Activated CD8-positive, alpha-beta T cell treated with anti-CD3 and anti-CD28 coated beads for 36 hours (primary cell): Measurements from ENCODE around the gene ERF. TPM values are rescaled to one million over a fixed set of nuclear protein-coding genes. Genes with fewer than 3 reads are reported as not detected.
A peak's percentile ranks its signal among the peaks of the same experiment; 100 is the strongest.

Experiments
- ATAC-seq: fragments of 200-7000 bp; cut with Tn5 transposase; one replicate; pipeline ENCODE4 v1.10.0; 2021; ENCODE audit warnings: mild to moderate bottlenecking, moderate library complexity
- CTCF ChIA-PET: fragments of 350-600 bp; sonication (Branson Sonifier 250); formaldehyde crosslinking; loops from one replicate; lab custom pipeline; 2021; ENCODE audit warnings: antibody characterized with exemption; lab: Charles Lee
- POLR2A ChIA-PET: fragments of 350-600 bp; sonication (Branson Sonifier 250); formaldehyde crosslinking; loops from one replicate; lab custom pipeline; 2021; ENCODE audit warnings: antibody characterized with exemption; lab: Charles Lee
- DNase-seq: peaks from one replicate; pipeline ENCODE4 v3.0.0-alpha.2; 2020
- H3K27ac Mint-ChIP-seq: one replicate; pipeline ENCODE4 v1.8.0; 2021; ENCODE audit warnings: mild to moderate bottlenecking, mixed read lengths
- H3K27me3 Mint-ChIP-seq: one replicate; pipeline ENCODE4 v1.8.0; 2021; ENCODE audit warnings: mixed read lengths
- H3K36me3 Mint-ChIP-seq: one replicate; pipeline ENCODE4 v1.8.0; 2021; ENCODE audit warnings: low read depth, mixed read lengths
- H3K4me1 Mint-ChIP-seq: one replicate; pipeline ENCODE4 v1.8.0; 2021; ENCODE audit warnings: low read depth, mixed read lengths
- H3K4me3 Mint-ChIP-seq: one replicate; pipeline ENCODE4 v1.8.0; 2021; ENCODE audit warnings: mild to moderate bottlenecking, moderate library complexity, mixed read lengths
- H3K9me3 Mint-ChIP-seq: one replicate; pipeline ENCODE4 v1.8.0; 2021; ENCODE audit warnings: mixed read lengths
- CTCF ChIP-seq: fragments of 200-600 bp; IDR thresholded peaks from one replicate; pipeline ENCODE4 v1.8.0; 2022; ENCODE audit warnings: antibody characterized with exemption, mild to moderate bottlenecking
- intact Hi-C: fragments of 100-400 bp; cut with micrococcal nuclease; formaldehyde crosslinking; loops from one replicate; pipeline ENCODE4 v1.10.0; 2022
- total RNA-seq, 2 experiments: library from RNA; stranded (reverse); gene quantifications; one replicate each; pipeline ENCODE4 v1.2.3, GENCODE V29; 2021

ERF gene
- total RNA-seq, 2 experiments from 2014 or later, result 60.0 to 69.2 TPM

GRCh38 chr19:42272989-42273406 is 18.1 kb upstream of the ERF start:
- Mint-ChIP-seq H3K4me3 (no peak overlapping the region), H3K27ac (no peak overlapping the region), H3K27me3 (no peaks in the 10 kb centered on the region), H3K36me3 (peaks cover 13% of the 10 kb centered on the region), H3K9me3 (no peaks in the 10 kb centered on the region), H3K4me1 (peaks cover 44% of the 10 kb centered on the region)
- intact Hi-C loops, result no loop called here
- no peak for DNase-seq
- no peak for ATAC-seq
- ChIA-PET CTCF (no interaction called here), POLR2A (interaction anchor here (4.3 kb wide), 1 partner anchor 9 kb away, joined by 31 read pairs; no protein-coding TSS in a partner anchor)
- TF ChIP-seq CTCF, result no peak

GRCh38 chr19:42272535-42272897 is 17.6 kb upstream of the ERF start:
- no peak for TF ChIP-seq CTCF
- DNase-seq, result no peak
- intact Hi-C loops, result no loop called here
- POLR2A ChIA-PET, result interaction anchor here (3.1 to 4.3 kb wide), 2 partner anchors 7 to 10 kb away, joined by 26 to 31 read pairs; no protein-coding TSS in a partner anchor
- Mint-ChIP-seq H3K36me3 (peaks cover 13% of the 10 kb centered on the region), H3K27me3 (no peaks in the 10 kb centered on the region), H3K9me3 (no peaks in the 10 kb centered on the region), H3K4me3 (no peak overlapping the region), H3K27ac (no peak overlapping the region), H3K4me1 (peaks cover 49% of the 10 kb centered on the region)
- CTCF ChIA-PET, result no interaction called here
- ATAC-seq, result no peak

GRCh38 chr19:42271861-42272534 is 17.1 kb upstream of the ERF start:
- no peak for TF ChIP-seq CTCF
- DNase-seq, result no peak
- intact Hi-C loops, result no loop called here
- H3K4me1 Mint-ChIP-seq, result peaks cover 50% of the 10 kb centered on the region
- H3K9me3 Mint-ChIP-seq, result no peaks in the 10 kb centered on the region
- no peaks in the 10 kb centered on the region for H3K27me3 Mint-ChIP-seq
- no peak overlapping the region for H3K4me3 Mint-ChIP-seq
- peaks cover 13% of the 10 kb centered on the region for H3K36me3 Mint-ChIP-seq
- ChIA-PET CTCF (no interaction called here), POLR2A (interaction anchor here (1.1 to 4.3 kb wide), 5 partner anchors 8 to 30 kb away, joined by 3 to 31 read pairs (median 14); partner anchors contain the start of gene GSK3A)
- no peak overlapping the region for H3K27ac Mint-ChIP-seq
- no peak for ATAC-seq

GRCh38 chr19:42271045-42271419 is 16.1 kb upstream of the ERF start:
- Mint-ChIP-seq H3K4me1 (peaks cover 40% of the 10 kb centered on the region), H3K27ac (peak overlapping the region; percentile 99), H3K9me3 (no peaks in the 10 kb centered on the region), H3K4me3 (no peak overlapping the region), H3K27me3 (no peaks in the 10 kb centered on the region), H3K36me3 (peaks cover 13% of the 10 kb centered on the region)
- ATAC-seq (no peak), DNase-seq (no peak)
- ChIA-PET POLR2A (interaction anchor here (1.1 to 4.3 kb wide), 8 partner anchors 9 to 29 kb away, joined by 3 to 31 read pairs (median 14); partner anchors contain the start of gene GSK3A), CTCF (interaction anchor here (1.0 to 2.2 kb wide), 3 partner anchors 9 to 28 kb away, joined by 3 to 36 read pairs (median 5); no protein-coding TSS in a partner anchor)
- no peak for TF ChIP-seq CTCF
- intact Hi-C loops, result no loop called here
